Activated CD4-positive, alpha-beta T cell treated with anti-CD3 and anti-CD28 coated beads, Interleukin-2, amount 10 ng/mL, durations not matched to agents 24 days and 14 days (primary cell): ENCODE measurements around the gene NBAS. TPM values are rescaled to one million over a fixed set of nuclear protein-coding genes. Genes with fewer than 3 reads are reported as not detected.
A peak's percentile ranks its signal among the peaks of the same experiment; 100 is the strongest.

Source experiments
- DNase-seq: peaks from one replicate; pipeline ENCODE4 v3.0.0; 2022
- H3K27ac Mint-ChIP-seq: one replicate; pipeline ENCODE4 v1.8.0; 2022; ENCODE audit warnings: mild to moderate bottlenecking, mixed read lengths
- H3K27me3 Mint-ChIP-seq: one replicate; pipeline ENCODE4 v1.8.0; 2022; ENCODE audit warnings: mixed read lengths
- H3K36me3 Mint-ChIP-seq: one replicate; pipeline ENCODE4 v1.8.0; 2022; ENCODE audit warnings: low read depth, mild to moderate bottlenecking, mixed read lengths
- H3K4me1 Mint-ChIP-seq: one replicate; pipeline ENCODE4 v1.8.0; 2021; ENCODE audit warnings: mixed read lengths
- H3K4me3 Mint-ChIP-seq: one replicate; pipeline ENCODE4 v1.8.0; 2022; ENCODE audit warnings: mild to moderate bottlenecking, moderate library complexity, mixed read lengths
- H3K9me3 Mint-ChIP-seq: one replicate; pipeline ENCODE4 v1.8.0; 2021; ENCODE audit warnings: mixed read lengths
- intact Hi-C: fragments of 100-400 bp; cut with micrococcal nuclease; formaldehyde crosslinking; loops from one replicate; pipeline ENCODE4 v1.15.1; 2023
- total RNA-seq: library from RNA; stranded (reverse); gene quantifications from 2 replicates; pipeline ENCODE4 v1.2.3, GENCODE V29; 2022

Gene NBAS
- total RNA-seq, 1 donor from 2014 or later, result 38.5 TPM

DNA sequence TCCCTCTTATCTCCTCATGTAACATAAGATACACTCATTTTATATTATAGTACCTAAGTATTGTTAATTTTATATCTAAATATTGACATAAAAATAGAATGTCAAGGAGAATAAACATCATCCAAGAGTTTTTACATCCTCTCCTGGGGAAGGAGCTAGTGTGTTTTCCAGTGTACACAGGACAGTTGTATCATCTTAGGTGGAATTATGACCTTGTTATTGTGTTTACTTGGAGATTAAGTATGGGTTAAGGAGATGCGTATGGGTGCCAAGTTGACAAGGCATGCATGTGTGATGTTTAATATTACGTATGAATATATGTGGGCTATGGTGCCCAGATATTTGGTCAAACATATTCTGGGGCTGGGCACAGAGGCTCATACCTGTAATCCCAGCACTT is 19.3 kb upstream of the NBAS start:
- Mint-ChIP-seq H3K9me3 (no peaks in the 10 kb centered on the region), H3K36me3 (no peaks in the 10 kb centered on the region), H3K4me3 (no peak overlapping the region), H3K4me1 (no peaks in the 10 kb centered on the region), H3K27ac (no peak overlapping the region), H3K27me3 (peaks cover 2% of the 10 kb centered on the region)
- intact Hi-C loops, result no loop called here
- no peak for DNase-seq

DNA sequence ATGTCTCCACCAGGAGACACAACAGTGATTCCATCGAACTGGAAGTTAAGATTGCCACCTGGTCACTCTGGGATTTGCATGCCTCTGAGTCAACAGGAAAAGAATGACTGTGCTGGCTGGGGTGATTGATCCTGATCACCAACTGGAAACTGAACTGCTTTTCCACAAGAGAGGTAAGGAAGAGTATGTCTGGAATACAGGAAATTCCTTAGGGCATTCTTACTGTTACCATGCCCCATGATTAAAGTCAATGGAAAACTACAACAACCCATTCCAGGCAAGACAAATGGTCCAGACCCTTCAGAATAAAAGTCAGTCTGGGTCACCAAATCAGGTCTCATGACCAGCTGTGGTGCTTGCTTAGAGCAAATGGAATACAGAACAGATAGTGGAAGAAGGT is 18.5 kb upstream of the NBAS start:
- no peak overlapping the region for H3K27ac Mint-ChIP-seq
- H3K36me3 Mint-ChIP-seq, result no peaks in the 10 kb centered on the region
- no peaks in the 10 kb centered on the region for H3K4me1 Mint-ChIP-seq
- peaks cover 2% of the 10 kb centered on the region for H3K27me3 Mint-ChIP-seq
- no peaks in the 10 kb centered on the region for H3K9me3 Mint-ChIP-seq
- DNase-seq, result no peak
- H3K4me3 Mint-ChIP-seq, result no peak overlapping the region
- intact Hi-C loops, result loop anchor here (5.0 kb wide), 1 partner anchor 437 kb away; no protein-coding TSS in a partner anchor

DNA sequence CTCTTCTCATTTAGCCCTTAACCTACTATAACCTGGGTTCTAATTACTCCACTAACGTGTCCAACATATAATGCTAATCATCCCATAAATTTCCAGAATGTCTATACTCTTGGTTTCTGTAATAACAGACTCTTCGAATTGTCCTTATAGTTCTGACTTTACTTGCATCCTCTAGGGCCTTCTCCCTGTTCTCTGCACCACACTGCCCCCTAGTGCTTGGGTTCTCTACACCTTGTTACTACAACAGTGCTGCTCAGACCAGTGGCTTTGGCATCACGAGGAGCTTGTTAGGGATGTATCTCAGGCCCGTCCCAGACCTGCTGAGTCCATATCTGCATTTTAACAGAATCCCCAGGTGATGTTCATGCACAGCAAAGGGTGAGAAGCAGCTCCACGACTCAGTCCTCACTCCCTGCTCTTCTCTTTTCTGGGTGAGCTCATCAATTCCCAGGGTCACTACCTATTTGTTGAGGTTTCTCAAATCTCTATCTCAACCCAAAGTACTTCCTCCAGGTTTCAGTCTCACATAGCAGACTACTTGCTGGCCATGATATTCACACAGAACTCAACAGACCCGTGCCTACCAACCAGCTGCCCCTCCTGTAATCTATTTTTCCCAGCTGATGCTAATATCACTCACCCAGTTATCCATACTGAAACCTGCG is 16.1 kb upstream of the NBAS start:
- Mint-ChIP-seq H3K4me3 (no peak overlapping the region), H3K27ac (no peak overlapping the region), H3K4me1 (no peaks in the 10 kb centered on the region), H3K9me3 (no peaks in the 10 kb centered on the region), H3K36me3 (no peaks in the 10 kb centered on the region), H3K27me3 (no peaks in the 10 kb centered on the region)
- peak; percentile 96 for DNase-seq
- intact Hi-C loops, result loop anchor here (1.0 to 5.0 kb wide), 3 partner anchors 146 to 673 kb away; no protein-coding TSS in a partner anchor

- H3K27ac Mint-ChIP-seq, result no peak overlapping the region
- no peaks in the 10 kb centered on the region for H3K9me3 Mint-ChIP-seq
- H3K27me3 Mint-ChIP-seq, result peaks cover 10% of the 10 kb centered on the region
- intact Hi-C loops, result no loop called here
- H3K36me3 Mint-ChIP-seq, result no peaks in the 10 kb centered on the region
- no peaks in the 10 kb centered on the region for H3K4me1 Mint-ChIP-seq
- no peak overlapping the region for H3K4me3 Mint-ChIP-seq
- DNase-seq, result no peak
Measured at GRCh38 chr2:15571729-15572128, 10.6 kb upstream of the NBAS start.

GRCh38 chr2:15570104-15570503 is 9.0 kb upstream of the NBAS start:
- no peaks in the 10 kb centered on the region for H3K9me3 Mint-ChIP-seq
- DNase-seq, result no peak
- no peak overlapping the region for H3K27ac Mint-ChIP-seq
- no peaks in the 10 kb centered on the region for H3K36me3 Mint-ChIP-seq
- H3K4me1 Mint-ChIP-seq, result no peaks in the 10 kb centered on the region
- peaks cover 11% of the 10 kb centered on the region for H3K27me3 Mint-ChIP-seq
- intact Hi-C loops, result no loop called here
- no peak overlapping the region for H3K4me3 Mint-ChIP-seq

- H3K27me3 Mint-ChIP-seq, result peaks cover 15% of the 10 kb centered on the region
- intact Hi-C loops, result no loop called here
- H3K4me1 Mint-ChIP-seq, result no peaks in the 10 kb centered on the region
- H3K9me3 Mint-ChIP-seq, result no peaks in the 10 kb centered on the region
- H3K4me3 Mint-ChIP-seq, result no peak overlapping the region
- no peak for DNase-seq
- H3K27ac Mint-ChIP-seq, result no peak overlapping the region
- no peaks in the 10 kb centered on the region for H3K36me3 Mint-ChIP-seq
Measured at GRCh38 chr2:15568874-15569273, 7.7 kb upstream of the NBAS start.

GRCh38 chr2:15566912-15567311 is 5.8 kb upstream of the NBAS start:
- Mint-ChIP-seq H3K4me1 (peaks cover 12% of the 10 kb centered on the region), H3K36me3 (no peaks in the 10 kb centered on the region), H3K4me3 (no peak overlapping the region), H3K27ac (no peak overlapping the region), H3K27me3 (peaks cover 13% of the 10 kb centered on the region), H3K9me3 (no peaks in the 10 kb centered on the region)
- no peak for DNase-seq
- intact Hi-C loops, result no loop called here

GRCh38 chr2:15565994-15566671 is 5.0 kb upstream of the NBAS start:
- H3K4me1 Mint-ChIP-seq, result peaks cover 17% of the 10 kb centered on the region
- DNase-seq, result no peak
- intact Hi-C loops, result no loop called here

DNA sequence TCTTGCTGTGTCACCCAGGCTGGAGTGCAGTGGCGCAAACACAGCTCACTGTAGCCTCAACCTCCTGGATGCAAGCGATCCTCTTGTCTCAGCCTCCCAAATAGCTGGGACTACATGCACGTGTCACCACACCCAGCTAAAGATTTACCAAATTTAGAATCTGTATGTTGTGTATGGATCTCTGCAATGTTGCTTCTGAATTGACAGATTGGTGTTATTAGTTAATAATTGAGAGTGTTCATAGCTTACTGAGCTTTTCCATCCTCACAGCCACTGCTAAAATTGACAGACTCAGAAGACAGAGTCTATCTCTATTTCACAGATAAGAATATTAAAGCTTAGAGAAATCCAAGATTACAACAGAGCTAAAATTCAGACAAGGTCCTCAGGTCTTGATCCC is 4.3 kb upstream of the NBAS start:
- intact Hi-C loops, result no loop called here
- no peaks in the 10 kb centered on the region for H3K36me3 Mint-ChIP-seq
- peaks cover 12% of the 10 kb centered on the region for H3K27me3 Mint-ChIP-seq
- no peaks in the 10 kb centered on the region for H3K9me3 Mint-ChIP-seq
- H3K27ac Mint-ChIP-seq, result no peak overlapping the region
- peaks cover 17% of the 10 kb centered on the region for H3K4me1 Mint-ChIP-seq
- no peak overlapping the region for H3K4me3 Mint-ChIP-seq
- DNase-seq, result no peak

More at GRCh38 chr2:15565994-15566671, 5.0 kb upstream of the NBAS start:
- H3K36me3 Mint-ChIP-seq, result no peaks in the 10 kb centered on the region
- no peak overlapping the region for H3K27ac Mint-ChIP-seq
- no peak overlapping the region for H3K4me3 Mint-ChIP-seq
- H3K9me3 Mint-ChIP-seq, result no peaks in the 10 kb centered on the region
- peaks cover 12% of the 10 kb centered on the region for H3K27me3 Mint-ChIP-seq

DNA sequence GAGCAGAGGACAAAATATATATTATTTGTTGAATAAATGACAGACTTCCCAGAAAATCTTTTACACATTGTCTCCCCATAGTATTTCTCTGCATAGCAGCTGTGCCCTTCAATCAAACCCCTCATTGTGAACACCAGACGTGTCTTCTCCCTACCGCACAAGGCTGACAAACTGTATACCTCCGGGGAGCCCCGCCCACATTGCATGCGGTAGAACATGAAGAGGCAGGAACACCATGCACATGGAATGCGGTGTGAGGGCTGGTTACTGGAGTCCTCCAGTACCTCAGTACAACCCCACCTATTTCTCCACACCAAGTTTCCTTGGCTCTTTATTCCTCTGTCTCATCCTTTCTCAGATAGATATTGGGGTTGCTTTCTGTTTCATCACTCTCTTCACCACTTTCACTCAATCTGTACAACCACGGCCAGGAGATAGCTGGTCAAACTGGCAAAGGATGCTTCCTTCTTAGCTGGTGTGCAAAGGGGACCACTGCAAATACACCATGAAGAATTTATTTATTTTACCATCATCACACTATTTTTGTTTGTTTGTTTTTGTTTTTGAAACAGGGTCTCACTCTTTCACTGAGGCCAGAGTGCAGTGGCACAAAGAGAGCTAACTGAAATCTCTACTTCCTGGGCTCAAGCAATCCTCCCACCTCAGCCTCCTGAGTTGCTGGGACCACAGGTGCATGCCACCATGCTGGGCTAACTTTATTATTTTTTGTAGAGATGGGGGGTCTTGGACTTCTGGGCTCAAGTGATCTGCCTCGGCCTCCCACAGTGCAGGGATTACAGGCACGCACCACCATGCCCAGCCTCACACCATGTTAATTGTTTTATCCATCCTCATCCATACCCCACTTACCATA is 2.3 kb upstream of the NBAS start:
- no peaks in the 10 kb centered on the region for H3K9me3 Mint-ChIP-seq
- no peak overlapping the region for H3K27ac Mint-ChIP-seq
- H3K27me3 Mint-ChIP-seq, result peaks cover 7% of the 10 kb centered on the region
- H3K4me3 Mint-ChIP-seq, result peak overlapping the region; percentile 17
- no peak for DNase-seq
- peaks cover 27% of the 10 kb centered on the region for H3K4me1 Mint-ChIP-seq
- intact Hi-C loops, result loop anchor here (5.0 kb wide), 1 partner anchor 186 kb away; no protein-coding TSS in a partner anchor
- no peaks in the 10 kb centered on the region for H3K36me3 Mint-ChIP-seq

GRCh38 chr2:15562354-15563031 is 1.4 kb upstream of the NBAS start:
- H3K27ac Mint-ChIP-seq, result peak overlapping the region; percentile 94
- peaks cover 6% of the 10 kb centered on the region for H3K27me3 Mint-ChIP-seq
- peaks cover 31% of the 10 kb centered on the region for H3K4me1 Mint-ChIP-seq
- H3K4me3 Mint-ChIP-seq, result peak overlapping the region; percentile 99
- no peak for DNase-seq
- H3K9me3 Mint-ChIP-seq, result no peaks in the 10 kb centered on the region
- H3K36me3 Mint-ChIP-seq, result no peaks in the 10 kb centered on the region
- intact Hi-C loops, result loop anchor here (5.0 kb wide), 1 partner anchor 185 kb away; no protein-coding TSS in a partner anchor

- H3K9me3 Mint-ChIP-seq, result no peaks in the 10 kb centered on the region
- intact Hi-C loops, result loop anchor here (1.0 to 5.0 kb wide), 4 partner anchors 30 to 419 kb away; partner anchors contain the start of gene DDX1
- H3K27ac Mint-ChIP-seq, result peak overlapping the region; percentile 94
- H3K4me1 Mint-ChIP-seq, result peaks cover 31% of the 10 kb centered on the region
- no peaks in the 10 kb centered on the region for H3K36me3 Mint-ChIP-seq
- peak overlapping the region; percentile 99 for H3K4me3 Mint-ChIP-seq
- DNase-seq, result peak; percentile 74
- H3K27me3 Mint-ChIP-seq, result peaks cover 5% of the 10 kb centered on the region
Measured at GRCh38 chr2:15561574-15562344, 625 bp upstream of the NBAS start.
